NB4 (cell line): Measurements from ENCODE around the gene ADAM10.

ENCODE experiments used
- DNase-seq: peaks from one replicate; pipeline ENCODE4 v3.0.0; 2010; ENCODE audit warnings: low read depth
- H3K4me3 ChIP-seq: one replicate; pipeline ENCODE4 v1.5.1; 2011; ENCODE audit warnings: mild to moderate bottlenecking, low read depth, low read length, moderate library complexity
- MYC ChIP-seq: IDR thresholded peaks from 2 replicates; pipeline ENCODE4 v1.6.1; 2011; ENCODE audit warnings: low read depth, low read length
- POLR2A ChIP-seq: IDR thresholded peaks from 2 replicates; pipeline ENCODE4 v1.6.1; 2011; ENCODE audit warnings: mild to moderate bottlenecking; ENCODE audit not compliant: insufficient read length; ENCODE audit errors: extremely low read depth
- TF ChIP-seq, protein P1 (sequence below): IDR thresholded peaks from one replicate; pipeline ENCODE4 v1.5.1; 2012; ENCODE audit warnings: low read depth, low read length
- TF ChIP-seq, protein P2 (sequence below): IDR thresholded peaks from 2 replicates; pipeline ENCODE4 v1.6.1; 2011; ENCODE audit warnings: low read depth, low read length

Gene ADAM10

GRCh38 chr15:58785355-58785754 lies 35.8 kb upstream of the ADAM10 start:
- no peak for DNase-seq
- no peak for TF ChIP-seq POLR2A
- no peak for TF ChIP-seq MYC
- TF ChIP-seq, protein P1, sequence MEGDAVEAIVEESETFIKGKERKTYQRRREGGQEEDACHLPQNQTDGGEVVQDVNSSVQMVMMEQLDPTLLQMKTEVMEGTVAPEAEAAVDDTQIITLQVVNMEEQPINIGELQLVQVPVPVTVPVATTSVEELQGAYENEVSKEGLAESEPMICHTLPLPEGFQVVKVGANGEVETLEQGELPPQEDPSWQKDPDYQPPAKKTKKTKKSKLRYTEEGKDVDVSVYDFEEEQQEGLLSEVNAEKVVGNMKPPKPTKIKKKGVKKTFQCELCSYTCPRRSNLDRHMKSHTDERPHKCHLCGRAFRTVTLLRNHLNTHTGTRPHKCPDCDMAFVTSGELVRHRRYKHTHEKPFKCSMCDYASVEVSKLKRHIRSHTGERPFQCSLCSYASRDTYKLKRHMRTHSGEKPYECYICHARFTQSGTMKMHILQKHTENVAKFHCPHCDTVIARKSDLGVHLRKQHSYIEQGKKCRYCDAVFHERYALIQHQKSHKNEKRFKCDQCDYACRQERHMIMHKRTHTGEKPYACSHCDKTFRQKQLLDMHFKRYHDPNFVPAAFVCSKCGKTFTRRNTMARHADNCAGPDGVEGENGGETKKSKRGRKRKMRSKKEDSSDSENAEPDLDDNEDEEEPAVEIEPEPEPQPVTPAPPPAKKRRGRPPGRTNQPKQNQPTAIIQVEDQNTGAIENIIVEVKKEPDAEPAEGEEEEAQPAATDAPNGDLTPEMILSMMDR: no peak
- TF ChIP-seq, protein P2, sequence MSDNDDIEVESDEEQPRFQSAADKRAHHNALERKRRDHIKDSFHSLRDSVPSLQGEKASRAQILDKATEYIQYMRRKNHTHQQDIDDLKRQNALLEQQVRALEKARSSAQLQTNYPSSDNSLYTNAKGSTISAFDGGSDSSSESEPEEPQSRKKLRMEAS: no peak
- H3K4me3 ChIP-seq: no peak overlapping the region

DNA sequence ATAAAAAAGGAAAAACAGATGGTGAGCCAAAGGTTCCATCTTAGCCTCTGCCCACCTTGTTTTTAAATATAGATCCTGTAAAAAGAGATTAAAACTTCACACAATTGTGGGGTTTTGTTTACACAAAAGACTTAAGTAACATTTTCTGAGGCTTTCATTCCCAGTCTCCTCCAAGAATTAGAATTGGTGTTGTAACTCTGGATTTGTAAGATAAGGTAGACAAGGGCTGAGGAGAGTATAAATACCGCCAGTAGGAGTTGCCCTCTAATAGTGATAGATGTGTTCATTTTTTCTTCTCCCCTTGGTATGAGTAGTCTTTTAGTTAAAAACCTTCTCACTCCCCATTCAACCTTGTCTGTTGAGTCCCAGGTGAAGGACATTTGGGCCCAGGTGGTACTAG lies 30.0 kb upstream of the ADAM10 start:
- no peak overlapping the region for H3K4me3 ChIP-seq
- TF ChIP-seq, protein P2: no peak
- TF ChIP-seq MYC (no peak), POLR2A (no peak)
- TF ChIP-seq, protein P1: no peak
- no peak for DNase-seq

- no peak for DNase-seq
- TF ChIP-seq POLR2A (no peak), MYC (no peak)
- TF ChIP-seq, protein P2: no peak
- TF ChIP-seq, protein P1: no peak
- H3K4me3 ChIP-seq: no peak overlapping the region
These were observed 27.6 kb upstream of the ADAM10 start for GRCh38 chr15:58777107-58777506.

GRCh38 chr15:58775402-58775801 lies 25.9 kb upstream of the ADAM10 start:
- TF ChIP-seq, protein P2: no peak
- TF ChIP-seq, protein P1: no peak
- TF ChIP-seq POLR2A (no peak), MYC (no peak)
- DNase-seq: no peak
- H3K4me3 ChIP-seq: no peak overlapping the region

GRCh38 chr15:58773024-58773423 lies 23.5 kb upstream of the ADAM10 start:
- H3K4me3 ChIP-seq: peak overlapping the region; percentile 80
- DNase-seq: no peak

More at GRCh38 chr15:58773024-58773423, 23.5 kb upstream of the ADAM10 start:
- TF ChIP-seq MYC (no peak), POLR2A (no peak)
- TF ChIP-seq, protein P1: no peak
- TF ChIP-seq, protein P2: no peak
